OCI-M2 (cell line): ENCODE results near the gene KLKB1.

ENCODE experiments used
- DNase-seq: peaks from one replicate; lab custom pipeline; 2025; ENCODE audit not compliant: unreplicated experiment; lab: John Stamatoyannopoulos, UW

The KLKB1 gene

DNA sequence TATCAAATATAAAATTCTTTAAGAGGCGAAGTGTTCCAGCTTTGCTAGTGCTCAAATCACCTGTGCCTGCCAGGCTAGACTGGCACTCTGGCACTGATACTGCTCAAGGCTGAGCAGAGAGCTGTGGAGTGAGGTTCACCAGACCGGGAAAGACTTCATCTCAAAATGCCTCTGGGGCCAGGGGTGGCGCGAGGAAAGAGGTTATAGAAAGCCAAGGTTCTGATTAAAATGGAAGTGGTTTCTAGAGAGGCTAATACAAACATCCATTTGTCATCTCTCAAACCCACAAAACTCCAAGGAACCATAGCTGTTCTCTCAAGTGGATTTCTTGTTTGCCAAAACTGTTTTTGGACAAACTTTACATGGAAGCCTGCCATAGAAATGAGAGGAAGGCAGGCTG, 80.2 kb downstream of the KLKB1 start:
- DNase-seq = no peak

DNA sequence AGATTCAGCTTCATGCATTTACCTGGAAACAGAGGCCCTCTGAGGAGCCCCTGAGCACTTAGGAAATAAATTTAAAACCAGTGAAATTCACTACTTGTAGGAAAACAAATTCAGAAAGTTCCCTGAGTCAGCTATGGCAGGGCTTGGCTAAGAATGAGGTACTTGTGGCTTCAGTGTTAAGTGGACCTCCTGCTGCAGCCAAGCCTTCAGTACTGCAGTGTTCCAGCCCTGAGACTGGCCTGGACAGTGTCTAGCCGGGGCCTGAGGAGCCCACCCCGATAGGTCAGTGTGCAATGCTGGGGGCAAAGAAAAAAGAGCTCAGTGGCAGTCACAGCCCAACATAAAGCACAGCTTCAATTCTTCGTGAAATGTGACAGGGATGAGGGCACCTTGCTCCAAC, 80.6 kb downstream of the KLKB1 start:
- no peak for DNase-seq
